GM06990 (cell line): ENCODE data around the gene DGKI.
A peak's percentile ranks its signal among the peaks of the same experiment; 100 is the strongest.

Experiments used
- DNase-seq: peaks from one replicate; pipeline ENCODE4 v3.0.0-alpha.2; 2011; ENCODE audit not compliant: insufficient read length; ENCODE audit errors: extremely low read depth
- H3K27me3 ChIP-seq: replicated peaks from 2 replicates; pipeline ENCODE4 v1.6.0; 2011; ENCODE audit warnings: low read length; ENCODE audit not compliant: control insufficient read depth, insufficient read depth
- H3K36me3 ChIP-seq: 2 replicates; pipeline ENCODE4 v1.5.1; 2011; ENCODE audit warnings: low read length; ENCODE audit not compliant: control insufficient read depth, insufficient read depth
- H3K4me3 ChIP-seq: replicated peaks from 2 replicates; pipeline ENCODE4 v1.5.1; 2011; ENCODE audit warnings: low read depth, mild to moderate bottlenecking, control low read depth, low read length
- CTCF ChIP-seq: IDR thresholded peaks from 2 replicates; pipeline ENCODE4 v1.5.1; 2011; ENCODE audit warnings: low read length, control low read depth, mild to moderate bottlenecking, inconsistent platforms; ENCODE audit not compliant: insufficient read depth, poor library complexity, severe bottlenecking

The DGKI gene

GRCh38 chr7:137462847-137463246 lies 383.9 kb downstream of the DGKI start:
- Histone ChIP-seq H3K4me3 (no peak overlapping the region), H3K27me3 (no peaks in the 10 kb centered on the region), H3K36me3 (no peaks in the 10 kb centered on the region)
- no peak for DNase-seq
- TF ChIP-seq CTCF, result no peak

- H3K27me3 ChIP-seq, result no peaks in the 10 kb centered on the region
- DNase-seq, result no peak
- TF ChIP-seq CTCF, result no peak
- H3K4me3 ChIP-seq, result no peak overlapping the region
- no peaks in the 10 kb centered on the region for H3K36me3 ChIP-seq
Observed at GRCh38 chr7:137462074-137462715, 384.6 kb downstream of the DGKI start.

GRCh38 chr7:137458399-137458798 lies 388.4 kb downstream of the DGKI start:
- H3K36me3 ChIP-seq, result no peaks in the 10 kb centered on the region
- no peak for TF ChIP-seq CTCF
- no peak for DNase-seq

GRCh38 chr7:137454767-137455166 lies 392.0 kb downstream of the DGKI start:
- no peak for TF ChIP-seq CTCF
- DNase-seq, result no peak

More at GRCh38 chr7:137458399-137458798, 388.4 kb downstream of the DGKI start:
- Histone ChIP-seq H3K27me3 (no peaks in the 10 kb centered on the region), H3K4me3 (no peak overlapping the region)

GRCh38 chr7:137454246-137454724 lies 392.5 kb downstream of the DGKI start:
- no peak for DNase-seq
- no peak overlapping the region for H3K4me3 ChIP-seq
- H3K36me3 ChIP-seq, result no peaks in the 10 kb centered on the region
- peak; percentile 65 for TF ChIP-seq CTCF
- no peaks in the 10 kb centered on the region for H3K27me3 ChIP-seq

More at GRCh38 chr7:137454767-137455166, 392.0 kb downstream of the DGKI start:
- Histone ChIP-seq H3K4me3 (no peak overlapping the region), H3K36me3 (no peaks in the 10 kb centered on the region), H3K27me3 (no peaks in the 10 kb centered on the region)
